HG02870 (cell line): Measurements from ENCODE around the gene COLEC12.
"Not testable (repeated sequence)": the region's sequence is repeated elsewhere in the genome, so short reads cannot be mapped to it uniquely, and the experiment has no call there.

Experiments
- ATAC-seq: cut with Tn5 transposase; IDR thresholded peaks from one replicate; pipeline ENCODE4 v1.9.1; 2021; ENCODE audit warnings: mild to moderate bottlenecking, moderate library complexity; ENCODE audit not compliant: unreplicated experiment

The COLEC12 gene

GRCh38 chr18:332721-333510 lies 167.6 kb downstream of the COLEC12 start:
- ATAC-seq, result no peak

DNA sequence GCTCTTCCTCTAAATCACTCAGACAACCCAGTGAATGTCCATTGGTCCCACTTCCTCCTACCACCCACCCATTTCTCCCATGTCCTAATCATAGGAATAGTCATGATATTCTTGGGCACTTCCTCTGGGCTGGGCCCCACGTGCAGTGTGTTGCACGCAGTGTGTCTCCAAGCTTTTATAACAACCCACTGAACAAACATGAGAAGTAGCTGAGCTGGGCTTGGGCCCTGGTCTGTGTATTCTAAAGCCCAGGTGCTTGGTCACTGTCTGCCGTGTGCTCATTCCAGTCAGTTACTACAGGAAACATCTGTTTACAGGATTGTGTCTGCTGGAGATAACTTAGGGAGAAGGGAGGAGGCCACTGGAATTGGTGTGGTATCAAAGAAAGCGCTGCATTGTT lies 168.5 kb downstream of the COLEC12 start:
- no peak for ATAC-seq

- ATAC-seq, result no peak
Measured at GRCh38 chr18:331221-331821, 169.2 kb downstream of the COLEC12 start.

GRCh38 chr18:328928-329327 lies 171.6 kb downstream of the COLEC12 start:
- ATAC-seq, result no peak

GRCh38 chr18:326846-327245 lies 173.7 kb downstream of the COLEC12 start:
- ATAC-seq, result no peak

DNA sequence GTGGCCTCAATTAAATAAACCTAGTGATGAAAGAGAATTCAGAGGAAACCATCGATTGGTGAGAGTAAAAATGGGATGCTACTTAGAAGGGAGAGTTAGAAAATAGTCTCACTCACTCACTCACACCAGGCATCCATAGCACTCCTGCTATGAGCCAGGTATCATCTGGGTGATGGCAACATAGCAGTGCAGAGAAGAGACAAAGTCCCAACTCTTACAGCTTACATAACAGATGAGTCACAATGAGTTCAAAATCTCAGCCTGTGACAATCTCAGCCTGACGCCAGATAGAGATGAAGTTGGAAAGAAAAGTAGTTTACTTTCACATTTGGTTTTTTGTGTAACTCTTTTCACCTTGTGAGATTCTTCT lies 177.3 kb downstream of the COLEC12 start:
- ATAC-seq, result no peak

- ATAC-seq, result no peak
Measured at GRCh38 chr18:321865-322467, 178.5 kb downstream of the COLEC12 start.

- ATAC-seq, result no peak
Measured at GRCh38 chr18:320155-320554, 180.3 kb downstream of the COLEC12 start.

- ATAC-seq, result no peak
Measured at GRCh38 chr18:319720-320119, 180.8 kb downstream of the COLEC12 start.

DNA sequence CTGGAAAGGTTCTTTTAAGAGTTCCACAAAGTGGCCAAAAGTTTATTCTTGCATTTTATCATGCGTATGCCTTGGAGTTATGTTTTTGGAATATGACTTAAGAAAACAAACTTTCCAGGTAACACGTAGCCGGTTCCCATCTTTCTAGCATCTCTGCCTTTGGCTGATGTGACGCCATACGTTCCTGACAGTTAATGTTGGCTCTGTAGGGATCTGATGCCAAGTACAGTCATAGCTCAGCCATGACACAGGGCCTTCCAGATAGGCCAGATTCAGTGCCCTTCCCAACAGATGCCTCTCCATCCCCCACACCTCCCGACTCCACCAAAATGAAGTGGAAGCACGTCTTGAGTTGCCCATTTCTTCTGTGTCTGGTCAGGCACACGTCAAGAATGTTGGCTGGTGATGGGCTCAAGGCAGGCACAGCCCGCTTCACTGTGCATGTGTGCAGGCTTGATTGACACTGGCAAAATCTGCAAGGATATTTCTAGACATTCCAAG lies 181.7 kb downstream of the COLEC12 start:
- ATAC-seq, result no peak

GRCh38 chr18:317618-318017 lies 182.9 kb downstream of the COLEC12 start:
- ATAC-seq, result no peak

DNA sequence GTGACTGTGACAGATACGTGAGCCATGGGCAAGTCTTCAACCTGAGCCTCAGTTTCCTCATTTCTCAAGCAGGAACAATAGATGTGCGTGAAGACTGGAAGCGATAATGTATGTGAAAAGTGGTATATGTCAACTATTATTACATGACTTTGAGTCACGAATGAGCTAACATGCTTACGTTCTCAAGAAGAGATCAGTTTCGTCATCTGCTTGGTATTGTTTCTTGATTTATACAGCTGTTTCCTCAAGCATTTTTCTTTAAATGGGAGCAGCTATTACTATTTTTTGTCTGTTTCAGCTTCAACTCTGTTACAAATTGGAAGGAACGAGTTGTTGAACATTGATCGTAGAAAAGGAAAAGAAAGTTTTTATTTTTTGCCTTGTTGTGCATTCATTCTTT lies 184.1 kb downstream of the COLEC12 start:
- ATAC-seq, result no peak

GRCh38 chr18:313931-314330 lies 186.6 kb downstream of the COLEC12 start:
- no peak for ATAC-seq

GRCh38 chr18:312415-312814 lies 188.1 kb downstream of the COLEC12 start:
- no peak for ATAC-seq

GRCh38 chr18:310042-310441 lies 190.5 kb downstream of the COLEC12 start:
- ATAC-seq, result no peak

DNA sequence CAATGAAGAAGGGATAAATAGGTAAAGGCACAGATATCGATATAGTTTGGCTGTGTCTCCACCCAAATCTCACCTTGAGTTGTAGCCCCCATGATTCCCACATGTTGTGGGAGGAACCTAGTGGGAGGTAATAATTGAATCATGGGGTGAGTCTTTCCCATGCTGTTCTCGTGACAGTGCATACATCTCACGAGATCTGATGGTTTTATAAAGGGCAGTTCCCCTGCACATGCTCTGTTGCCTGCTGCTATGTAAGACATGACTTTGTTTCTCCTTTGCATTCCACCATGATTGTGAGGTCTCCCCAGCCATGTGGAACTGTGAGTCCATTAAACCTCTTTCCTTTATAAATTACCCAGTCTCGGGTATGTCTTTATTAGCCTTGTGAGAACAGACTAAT lies 192.4 kb downstream of the COLEC12 start:
- ATAC-seq, result not testable (repeated sequence)

DNA sequence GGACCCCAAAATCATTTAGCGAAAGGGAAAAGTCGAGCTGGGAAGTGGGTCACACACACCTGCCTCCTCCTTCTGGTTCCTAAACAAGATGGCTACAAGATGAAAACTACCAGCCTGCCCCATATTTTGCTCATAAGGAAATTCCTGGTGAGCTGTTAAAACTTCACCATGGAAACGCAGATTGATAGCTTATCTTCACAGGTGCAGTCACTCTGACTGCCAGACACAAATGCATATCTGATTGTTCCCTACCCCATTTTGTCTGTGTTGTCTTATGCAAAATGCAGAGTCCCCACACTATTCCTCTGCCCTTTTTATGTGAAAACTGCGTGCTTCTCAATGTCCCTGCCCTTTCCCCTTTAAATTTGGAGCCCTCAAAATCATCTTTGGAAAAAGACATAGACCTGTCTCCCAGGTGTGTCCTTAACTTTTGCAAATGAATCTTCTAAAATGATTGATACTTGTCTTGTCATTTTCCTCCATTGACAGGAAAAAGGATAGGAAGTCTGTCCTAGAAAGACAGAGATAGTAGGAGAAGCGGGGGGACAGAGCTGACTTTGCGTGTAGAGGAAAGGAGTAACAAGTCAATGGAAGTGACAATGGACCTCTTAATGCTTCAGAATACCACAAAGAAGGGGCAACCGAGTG lies 193.8 kb downstream of the COLEC12 start:
- ATAC-seq, result no peak

- no peak for ATAC-seq
Measured at GRCh38 chr18:305003-305501, 195.4 kb downstream of the COLEC12 start.

- ATAC-seq, result no peak
Measured at GRCh38 chr18:303607-304006, 196.9 kb downstream of the COLEC12 start.

GRCh38 chr18:303011-303410 lies 197.5 kb downstream of the COLEC12 start:
- ATAC-seq, result no peak

DNA sequence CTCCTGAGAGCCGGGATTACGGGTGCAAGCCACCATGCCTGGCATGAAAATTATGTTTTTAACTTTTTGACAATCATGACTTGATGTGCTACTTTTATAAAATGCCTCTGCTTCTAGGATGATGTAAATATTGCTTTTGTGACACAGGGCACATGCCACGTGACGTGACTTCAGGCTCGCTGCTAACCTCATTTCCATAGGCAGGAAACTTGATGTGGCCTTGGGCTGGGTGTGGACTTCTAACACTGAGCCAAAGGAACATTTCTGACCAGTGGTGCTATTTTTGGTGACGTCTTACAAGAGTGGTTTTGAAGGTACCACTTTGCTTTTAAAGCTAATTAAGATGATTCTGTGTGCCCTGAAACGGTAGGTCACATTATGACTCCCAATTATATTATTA lies 198.4 kb downstream of the COLEC12 start:
- no peak for ATAC-seq
